Type B pancreatic cell (in vitro differentiated cells): ENCODE data around the gene MRPL24. TPM values are rescaled to one million over a fixed set of nuclear protein-coding genes. Genes with fewer than 3 reads are reported as not detected.
A peak's percentile ranks its signal among the peaks of the same experiment; 100 is the strongest.

ENCODE experiments used
- DNase-seq: peaks from one replicate; pipeline ENCODE4 v3.0.0; 2021; ENCODE audit warnings: mixed read lengths; ENCODE audit not compliant: unreplicated experiment; ENCODE audit errors: extremely low spot score
- H3K27ac Mint-ChIP-seq: 2 replicates; pipeline ENCODE4 v1.8.0; 2021; ENCODE audit warnings: mild to moderate bottlenecking, mixed read lengths
- H3K27me3 Mint-ChIP-seq: 2 replicates; pipeline ENCODE4 v1.8.0; 2021; ENCODE audit warnings: mixed read lengths
- H3K36me3 Mint-ChIP-seq: 2 replicates; pipeline ENCODE4 v1.8.0; 2021; ENCODE audit warnings: mixed read lengths
- H3K4me1 Mint-ChIP-seq: one replicate; pipeline ENCODE4 v1.8.0; 2021; ENCODE audit warnings: mixed read lengths; ENCODE audit not compliant: unreplicated experiment
- H3K4me3 Mint-ChIP-seq: 2 replicates; pipeline ENCODE4 v1.8.0; 2021; ENCODE audit warnings: mild to moderate bottlenecking, mixed read lengths
- H3K9me3 Mint-ChIP-seq: 2 replicates; pipeline ENCODE4 v1.8.0; 2021; ENCODE audit warnings: mixed read lengths
- total RNA-seq: library from RNA; stranded (reverse); gene quantifications from 2 replicates; pipeline ENCODE4 v1.2.1, GENCODE V29; 2021; ENCODE audit warnings: low replicate concordance
- TF ChIP-seq, protein P1 (sequence below): fragments of 200-600 bp; sonication (generic); conservative IDR thresholded peaks from 2 replicates; pipeline ENCODE4 v1.5.0; 2021; ENCODE audit warnings: antibody characterized with exemption, mild to moderate bottlenecking

MRPL24 gene
- total RNA-seq, 1 donor from 2014 or later, result 58.6 TPM

- TF ChIP-seq, protein P1, sequence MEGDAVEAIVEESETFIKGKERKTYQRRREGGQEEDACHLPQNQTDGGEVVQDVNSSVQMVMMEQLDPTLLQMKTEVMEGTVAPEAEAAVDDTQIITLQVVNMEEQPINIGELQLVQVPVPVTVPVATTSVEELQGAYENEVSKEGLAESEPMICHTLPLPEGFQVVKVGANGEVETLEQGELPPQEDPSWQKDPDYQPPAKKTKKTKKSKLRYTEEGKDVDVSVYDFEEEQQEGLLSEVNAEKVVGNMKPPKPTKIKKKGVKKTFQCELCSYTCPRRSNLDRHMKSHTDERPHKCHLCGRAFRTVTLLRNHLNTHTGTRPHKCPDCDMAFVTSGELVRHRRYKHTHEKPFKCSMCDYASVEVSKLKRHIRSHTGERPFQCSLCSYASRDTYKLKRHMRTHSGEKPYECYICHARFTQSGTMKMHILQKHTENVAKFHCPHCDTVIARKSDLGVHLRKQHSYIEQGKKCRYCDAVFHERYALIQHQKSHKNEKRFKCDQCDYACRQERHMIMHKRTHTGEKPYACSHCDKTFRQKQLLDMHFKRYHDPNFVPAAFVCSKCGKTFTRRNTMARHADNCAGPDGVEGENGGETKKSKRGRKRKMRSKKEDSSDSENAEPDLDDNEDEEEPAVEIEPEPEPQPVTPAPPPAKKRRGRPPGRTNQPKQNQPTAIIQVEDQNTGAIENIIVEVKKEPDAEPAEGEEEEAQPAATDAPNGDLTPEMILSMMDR, result no peak
- peak overlapping the region; percentile 97 for H3K4me3 Mint-ChIP-seq
- peaks cover 41% of the 10 kb centered on the region for H3K4me1 Mint-ChIP-seq
- H3K36me3 Mint-ChIP-seq, result peaks cover 18% of the 10 kb centered on the region
- peak overlapping the region; percentile 96 for H3K27ac Mint-ChIP-seq
- H3K27me3 Mint-ChIP-seq, result no peaks in the 10 kb centered on the region
- H3K9me3 Mint-ChIP-seq, result no peaks in the 10 kb centered on the region
- DNase-seq, result no peak
Measured at GRCh38 chr1:156741481-156741983, 644 bp upstream of the MRPL24 start.

- H3K27me3 Mint-ChIP-seq, result no peaks in the 10 kb centered on the region
Measured at GRCh38 chr1:156740237-156740740, 599 bp downstream of the MRPL24 start.

DNA sequence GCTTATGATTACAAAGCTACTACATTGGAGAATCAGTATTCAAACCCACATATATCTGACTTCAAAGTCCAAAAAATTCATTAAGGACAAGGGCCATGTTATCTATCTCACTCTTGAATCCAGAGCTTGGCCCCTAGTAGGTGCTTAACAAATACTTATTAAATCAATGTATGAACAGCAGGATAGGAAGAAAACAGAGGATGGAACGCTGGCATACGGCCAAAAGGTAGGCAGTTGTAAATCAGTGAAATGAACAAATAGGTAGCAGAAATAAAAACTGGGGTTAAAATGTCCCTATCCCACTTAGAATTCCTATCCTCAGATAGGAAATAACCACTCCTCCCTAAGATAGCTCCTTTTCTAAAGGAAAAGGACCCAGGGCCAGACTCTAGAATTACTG lies 2.0 kb downstream of the MRPL24 start:
- Mint-ChIP-seq H3K4me1 (peaks cover 30% of the 10 kb centered on the region), H3K36me3 (peaks cover 10% of the 10 kb centered on the region), H3K9me3 (no peaks in the 10 kb centered on the region), H3K4me3 (peak overlapping the region; percentile 74), H3K27me3 (no peaks in the 10 kb centered on the region), H3K27ac (peak overlapping the region; percentile 15)
- no peak for DNase-seq
- TF ChIP-seq, protein P1, result no peak

More at GRCh38 chr1:156740237-156740740, 599 bp downstream of the MRPL24 start:
- H3K4me1 Mint-ChIP-seq, result peaks cover 32% of the 10 kb centered on the region
- no peaks in the 10 kb centered on the region for H3K9me3 Mint-ChIP-seq
- H3K27ac Mint-ChIP-seq, result peak overlapping the region; percentile 96
- peak overlapping the region; percentile 97 for H3K4me3 Mint-ChIP-seq
- peaks cover 10% of the 10 kb centered on the region for H3K36me3 Mint-ChIP-seq
- TF ChIP-seq, protein P1, result no peak
- DNase-seq, result no peak

DNA sequence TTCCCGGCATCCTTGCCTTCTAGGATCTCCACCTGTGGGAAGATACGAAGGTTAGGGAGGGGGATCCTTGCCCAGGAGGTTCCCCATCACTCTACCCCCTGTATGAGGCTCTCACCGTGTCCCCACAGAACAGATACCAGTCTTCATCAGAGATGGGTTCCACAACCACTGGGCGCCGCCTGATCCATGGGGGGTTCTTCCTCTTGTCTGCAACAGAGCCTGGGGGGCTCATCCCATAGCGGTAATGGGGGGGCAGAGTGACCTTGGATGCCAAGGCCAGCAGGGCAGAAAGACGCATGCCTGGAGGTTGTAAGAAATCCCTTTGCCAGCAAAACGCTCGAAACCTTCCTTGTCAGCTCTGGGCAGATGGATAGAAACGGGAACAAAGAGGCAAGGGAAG lies 2.5 kb downstream of the MRPL24 start:
- Mint-ChIP-seq H3K9me3 (no peaks in the 10 kb centered on the region), H3K4me1 (peaks cover 30% of the 10 kb centered on the region), H3K4me3 (peak overlapping the region; percentile 74), H3K27ac (peak overlapping the region; percentile 15), H3K36me3 (peaks cover 10% of the 10 kb centered on the region), H3K27me3 (no peaks in the 10 kb centered on the region)
- TF ChIP-seq, protein P1, result no peak
- DNase-seq, result no peak

GRCh38 chr1:156733989-156734584 lies 6.8 kb downstream of the MRPL24 start:
- peaks cover 15% of the 10 kb centered on the region for H3K4me1 Mint-ChIP-seq
- peaks cover 7% of the 10 kb centered on the region for H3K36me3 Mint-ChIP-seq
- TF ChIP-seq, protein P1, result no peak
- no peak overlapping the region for H3K27ac Mint-ChIP-seq
- H3K9me3 Mint-ChIP-seq, result no peaks in the 10 kb centered on the region
- H3K4me3 Mint-ChIP-seq, result no peak overlapping the region
- DNase-seq, result no peak
- no peaks in the 10 kb centered on the region for H3K27me3 Mint-ChIP-seq
